Measurements from ENCODE around the gene DNM3. TPM values are rescaled to one million over a fixed set of nuclear protein-coding genes. Genes with fewer than 3 reads are reported as not detected.

Gene DNM3
- total and polyA plus RNA-seq, 10 of the 15 experiments (the other 5 are each of a cell fraction or from before 2014, with no cell fraction given): 0.03 to 1.5 (median 0.08) TPM; not detected in 3

- intact Hi-C loops (cut with micrococcal nuclease; ENCODE audit: unreplicated experiment): no loop called here
- WGBS (ENCODE audit: insufficient coverage, insufficient replicate concordance, low lambda C conversion rate, missing lambda C conversion rate): 65% methylated on average over 2 of the region's 2 CpGs
These were observed 445.4 kb downstream of the DNM3 start for GRCh38 chr1:172286629-172287076.

More at GRCh38 chr1:172286629-172287076, 445.4 kb downstream of the DNM3 start:
- BruUV-seq (replicated peaks): no TSS peak
- Histone ChIP-seq H3K9ac (ENCODE audit: control insufficient read depth, insufficient read depth, low read length) (no peak overlapping the region), H3K9me3 (replicated peaks; ENCODE audit: control insufficient read depth, insufficient read depth, low read length) (no peaks in the 10 kb centered on the region; the same call in 2 of the 3 replicates), H3K4me3 (no peak overlapping the region), H3K4me1 (ENCODE audit: control insufficient read depth, insufficient read depth, low read length) (no peaks in the 10 kb centered on the region), H4K20me1 (ENCODE audit: control insufficient read depth, insufficient read depth) (no peaks in the 10 kb centered on the region), H3K27ac (ENCODE audit: control insufficient read depth, insufficient read depth) (no peak overlapping the region), H3K4me2 (ENCODE audit: control insufficient read depth, insufficient read depth) (no peak overlapping the region), H3K79me2 (ENCODE audit: control insufficient read depth, insufficient read depth, low read length) (no peaks in the 10 kb centered on the region), H3K27me3 (replicated peaks in 1 of 2; ENCODE audit: control insufficient read depth in 2 of 2, insufficient read depth in 2 of 2, low read length in 1 of 2) (no peaks in the 10 kb centered on the region), H3K36me3 (ENCODE audit: control insufficient read depth in 2 of 2, insufficient read depth in 2 of 2, low read length in 1 of 2) (no peaks in the 10 kb centered on the region), H2AFZ (ENCODE audit: control insufficient read depth, low read depth, low read length) (no peak overlapping the region)
- TF ChIP-seq, protein P1, sequence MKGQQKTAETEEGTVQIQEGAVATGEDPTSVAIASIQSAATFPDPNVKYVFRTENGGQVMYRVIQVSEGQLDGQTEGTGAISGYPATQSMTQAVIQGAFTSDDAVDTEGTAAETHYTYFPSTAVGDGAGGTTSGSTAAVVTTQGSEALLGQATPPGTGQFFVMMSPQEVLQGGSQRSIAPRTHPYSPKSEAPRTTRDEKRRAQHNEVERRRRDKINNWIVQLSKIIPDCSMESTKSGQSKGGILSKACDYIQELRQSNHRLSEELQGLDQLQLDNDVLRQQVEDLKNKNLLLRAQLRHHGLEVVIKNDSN (IDR thresholded peaks at IDR 0.05; ENCODE audit: borderline replicate concordance, extremely low read length, insufficient read depth, low read depth, low read length): no peak
- TF ChIP-seq IRF5 (IDR thresholded peaks at IDR 0.05; ENCODE audit: borderline replicate concordance) (no peak), NFXL1 (IDR thresholded peaks at IDR 0.05; ENCODE audit: borderline replicate concordance) (no peak), GABPA (IDR thresholded peaks at IDR 0.05; ENCODE audit: low read depth) (no peak), SMAD1 (IDR thresholded peaks at IDR 0.05; ENCODE audit: low read depth, partially characterized antibody) (no peak), BRCA1 (IDR thresholded peaks at IDR 0.05; ENCODE audit: low read depth, low read length) (no peak), EZH2 (IDR thresholded peaks at IDR 0.05; ENCODE audit: borderline replicate concordance, control insufficient read depth, low read depth, low read length) (no peak), NFYA (IDR thresholded peaks at IDR 0.05; ENCODE audit: borderline replicate concordance, low read depth, low read length) (no peak)
- SMC1A ChIA-PET (ENCODE audit: uncharacterized antibody, unreplicated experiment): interaction anchor here (0.6 to 1.5 kb wide), 5 partner anchors 32 to 175 kb away, joined by 3 read pairs; no protein-coding TSS in a partner anchor
- ATAC-seq (no peak), DNase-seq (ENCODE audit: low read depth, low spot score) (no peak), FAIRE-seq (no peak)
- in situ Hi-C loops (cut with MboI): no loop called here
- POLR2A ChIA-PET: interaction anchor here (0.5 to 1.0 kb wide), 3 partner anchors 11 to 356 kb away, joined by 3 to 6 read pairs (median 3); no protein-coding TSS in a partner anchor
- CTCF ChIA-PET: no interaction called here
- RAD21 ChIA-PET (ENCODE audit: unreplicated experiment): interaction anchor here (1.0 kb wide), 1 partner anchor 15 kb away, joined by 3 read pairs; no protein-coding TSS in a partner anchor

Measured in GM12878 (cell line).